Measurements from ENCODE around the gene COMTD1.
A peak's percentile ranks its signal among the peaks of the same experiment; 100 is the strongest.

The COMTD1 gene

DNA sequence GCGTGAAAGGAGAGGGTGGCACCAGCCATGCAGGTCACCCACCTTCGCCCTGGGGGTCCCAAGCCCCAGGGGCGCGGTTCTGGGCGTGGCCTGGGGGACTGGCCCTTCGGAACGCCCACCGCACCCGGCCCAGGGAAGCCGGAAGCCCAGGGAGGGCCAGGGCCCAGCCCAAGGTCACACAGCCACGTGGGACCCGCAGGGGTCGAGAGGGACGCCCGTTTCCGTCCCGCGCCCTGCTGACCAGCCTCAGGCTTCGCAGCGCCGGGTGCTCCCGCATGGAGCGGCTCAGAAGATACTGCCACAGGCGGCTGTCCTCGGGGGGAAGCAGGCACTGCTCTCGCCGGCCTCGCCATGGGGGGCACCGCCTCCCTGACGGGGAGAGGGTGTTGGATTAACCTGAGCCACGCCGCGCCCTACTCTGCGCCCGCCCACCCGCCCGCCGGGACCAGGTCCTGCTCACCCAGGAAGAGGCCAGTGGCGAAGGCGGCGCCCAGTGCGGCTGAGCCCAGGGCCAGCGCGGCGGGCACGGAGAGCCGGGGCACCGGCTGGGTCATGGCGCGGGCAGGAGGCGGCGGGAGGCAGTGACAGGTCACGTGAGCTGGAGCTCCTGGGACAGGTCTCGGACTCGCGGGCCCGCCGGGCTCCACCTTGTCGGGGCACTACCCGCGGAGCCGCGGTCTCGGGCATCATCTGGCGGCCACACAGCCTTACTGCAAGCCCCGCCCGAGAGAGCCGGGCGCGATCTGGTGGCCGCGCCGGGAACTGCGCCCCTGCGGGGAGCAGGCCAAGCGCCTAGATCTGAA is at the start of gene COMTD1:
TSS of gene COMTD1 (minus strand) at position 583 of the 803 bp plus-strand sequence. CDS start at position 554, 29 bp downstream.
- peak; percentile 87 for DNase-seq (ENCODE audit: low spot score)

DNA sequence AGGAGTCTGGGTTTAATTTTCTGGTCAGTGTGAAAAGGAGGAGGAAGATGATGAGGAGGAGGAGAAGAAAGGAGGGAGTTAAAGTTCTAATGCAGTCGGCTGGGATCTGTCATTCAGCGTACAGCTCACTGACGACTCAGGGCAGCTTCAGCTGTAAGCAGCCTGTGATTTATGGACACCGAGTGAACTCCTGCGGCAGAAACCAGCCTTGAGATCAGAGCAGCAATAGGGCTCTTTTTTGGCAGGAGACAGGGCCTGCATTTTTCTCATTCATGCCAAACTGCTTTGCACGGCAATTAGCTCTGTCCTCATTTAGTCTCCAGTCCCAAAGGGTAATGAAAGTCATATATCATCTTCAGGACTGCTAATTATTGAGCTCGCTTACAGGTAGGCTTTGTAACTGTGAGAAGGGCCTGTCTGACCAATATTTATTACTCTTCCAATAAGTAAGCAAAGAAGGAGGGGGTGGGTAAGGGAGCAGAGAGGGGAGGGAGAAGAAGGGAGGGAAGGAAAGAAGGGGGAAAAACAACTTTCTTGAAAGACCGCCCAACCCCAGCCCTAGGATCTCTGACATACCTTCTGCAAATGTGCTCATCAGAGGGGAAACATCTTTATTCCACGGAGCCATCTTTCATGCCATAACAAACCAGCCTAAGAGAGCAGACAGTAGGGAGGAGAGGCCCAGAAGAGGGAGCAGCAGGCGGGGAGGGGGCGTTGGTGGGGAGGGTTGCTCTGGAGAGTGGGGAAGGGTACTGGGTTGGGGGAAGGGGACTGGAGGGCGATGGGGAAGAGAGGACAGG is 48.1 kb upstream of the COMTD1 start:
- no peak for DNase-seq (ENCODE audit: low spot score)

DNA sequence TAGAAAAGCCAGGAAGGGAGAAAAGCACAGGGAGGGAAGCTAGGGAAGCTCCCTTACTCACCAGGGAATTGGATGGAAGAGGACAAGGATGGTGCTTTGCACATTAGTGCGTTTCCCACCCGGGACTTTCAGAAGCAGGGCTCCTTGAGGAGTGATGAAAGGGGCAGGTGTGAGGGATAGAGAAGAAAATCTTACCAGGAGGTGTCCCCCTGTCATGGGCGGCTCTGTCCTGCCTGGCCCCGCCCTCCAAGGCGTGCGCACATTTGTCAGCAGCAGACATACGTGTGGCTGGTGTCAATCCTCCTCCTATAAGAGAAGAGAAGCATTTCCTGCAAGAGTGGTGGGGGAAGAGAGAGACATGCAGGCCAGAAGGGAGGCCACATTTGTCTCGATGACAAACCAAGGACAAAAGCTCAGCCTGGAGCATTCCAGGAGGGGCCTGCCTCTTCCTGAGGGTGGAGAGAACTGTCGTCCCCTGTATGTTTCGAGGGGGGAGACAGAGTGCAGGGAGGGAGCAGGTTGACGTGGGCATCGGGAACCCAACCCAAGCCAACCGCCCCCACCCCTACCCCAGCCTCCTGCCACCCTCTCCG is 47.4 kb upstream of the COMTD1 start:
- no peak for DNase-seq (ENCODE audit: low spot score)

DNA sequence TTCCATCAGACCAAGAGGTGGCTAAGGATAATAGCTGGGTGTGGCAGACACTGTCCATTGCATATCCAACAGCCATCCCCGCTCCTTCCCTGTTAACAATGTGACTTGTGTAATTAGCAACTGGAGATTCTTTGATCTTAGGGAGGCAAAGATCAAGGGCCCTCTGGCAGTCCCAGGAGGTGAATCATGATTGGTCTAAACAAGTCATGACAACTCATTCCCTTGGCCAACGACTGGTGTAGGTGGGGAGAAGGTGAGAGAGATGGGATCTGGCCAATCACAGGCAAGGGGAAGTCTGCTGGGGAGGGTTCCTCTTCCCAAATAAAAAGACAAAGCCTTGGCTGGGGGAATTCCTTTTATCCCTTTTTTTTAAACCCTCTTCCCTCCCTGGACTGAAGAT is 46.2 kb upstream of the COMTD1 start:
- no peak for DNase-seq (ENCODE audit: low spot score)

DNA sequence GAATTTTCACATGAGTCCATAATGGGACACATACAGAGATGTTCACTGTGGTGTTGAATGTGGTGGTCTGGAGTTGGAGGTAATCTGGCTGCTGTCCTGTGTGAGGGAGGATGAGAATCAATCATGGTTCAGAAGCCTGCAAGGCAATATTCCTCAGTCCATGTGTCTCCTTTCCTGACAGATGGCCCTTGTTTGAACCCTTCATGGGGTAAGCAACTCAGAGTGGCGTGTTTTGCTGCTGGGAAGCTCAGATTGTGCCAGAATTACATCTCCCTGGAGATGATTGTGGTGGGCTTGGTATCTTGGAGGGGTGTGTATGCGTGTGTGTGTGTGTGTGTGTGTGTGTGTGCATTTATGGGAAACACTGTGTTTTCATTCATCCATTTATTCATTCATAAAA is 44.5 kb upstream of the COMTD1 start:
- no peak for DNase-seq (ENCODE audit: low spot score)

DNA sequence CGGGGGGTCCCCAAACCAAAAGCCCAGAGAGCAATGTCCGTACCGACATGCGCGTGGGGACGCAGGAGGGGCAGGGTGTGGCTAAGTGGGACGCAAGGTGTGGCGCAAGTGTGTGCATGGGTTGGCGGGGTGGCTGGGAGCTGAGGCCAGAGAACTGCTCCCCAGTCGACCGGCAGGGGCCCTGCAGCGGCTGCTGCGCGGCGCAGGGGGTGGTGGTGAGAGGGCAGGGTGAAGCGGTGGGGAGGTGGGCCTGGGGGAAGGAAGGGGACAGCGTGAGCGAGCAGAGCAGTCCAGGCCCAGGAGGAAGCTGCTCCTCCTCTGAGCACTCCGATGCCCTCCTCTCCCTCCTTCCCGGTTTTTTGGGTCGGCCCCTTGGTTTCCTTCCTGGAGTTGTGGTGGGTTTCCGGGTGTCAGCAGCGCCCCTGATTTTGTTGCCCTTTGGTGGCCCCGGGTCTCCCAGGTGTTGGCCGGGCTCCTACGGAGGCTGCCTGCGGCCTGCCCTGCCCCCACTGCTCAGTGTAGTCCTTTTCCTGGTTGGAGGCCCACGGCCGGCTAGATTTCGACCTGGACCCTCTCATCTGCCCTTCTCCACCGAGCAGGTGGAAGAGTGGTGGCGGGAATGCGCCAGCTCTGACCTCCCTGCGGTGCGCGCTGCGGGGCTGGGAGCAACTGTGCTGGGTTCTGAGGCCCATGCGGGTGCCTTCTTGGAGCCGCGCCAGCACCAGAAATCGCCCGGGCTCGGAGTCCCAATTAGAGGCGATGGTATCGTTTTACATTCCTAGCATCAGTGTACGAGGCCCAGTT is 40.5 kb upstream of the COMTD1 start:
- no peak for DNase-seq (ENCODE audit: low spot score)

DNA sequence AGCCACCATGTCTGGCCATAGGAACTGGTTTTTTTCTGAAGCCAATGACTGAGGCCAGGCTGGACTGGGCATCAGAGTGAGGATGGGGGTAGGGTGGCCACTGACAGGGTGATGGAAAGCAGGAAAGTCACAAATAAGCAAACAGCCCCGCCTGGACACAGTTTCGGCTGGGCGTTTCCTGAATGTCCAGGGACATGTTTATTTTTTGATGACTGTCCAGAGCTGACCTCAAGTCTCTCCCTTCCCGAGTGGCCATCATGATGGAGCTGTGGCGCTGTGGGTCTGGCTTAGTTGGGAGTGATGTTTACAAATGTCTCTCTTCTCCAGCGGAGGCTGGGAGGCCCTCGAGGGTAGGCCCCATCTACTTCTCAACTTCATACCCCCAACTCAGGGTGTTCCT is 37.1 kb upstream of the COMTD1 start:
- no peak for DNase-seq (ENCODE audit: low spot score)

DNA sequence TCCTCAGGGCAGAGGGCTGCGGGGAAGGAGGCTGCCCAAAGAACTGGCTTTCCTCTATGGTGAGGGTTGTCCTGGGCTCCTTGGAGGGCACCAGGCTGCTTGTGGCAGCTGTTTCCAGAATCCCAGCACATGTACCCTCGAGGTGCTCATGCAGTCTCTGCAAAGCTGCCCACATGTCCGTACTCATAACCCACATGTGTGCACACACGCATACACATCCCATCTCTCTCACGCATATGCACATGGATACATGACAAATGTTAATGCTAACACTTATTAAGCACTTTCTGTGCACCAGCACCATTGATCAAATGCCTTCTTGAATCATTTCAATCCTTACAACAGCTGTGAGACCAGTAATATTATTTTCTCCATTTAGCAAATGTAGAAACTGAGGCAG is 36.3 kb upstream of the COMTD1 start:
- no peak for DNase-seq (ENCODE audit: low spot score)

DNA sequence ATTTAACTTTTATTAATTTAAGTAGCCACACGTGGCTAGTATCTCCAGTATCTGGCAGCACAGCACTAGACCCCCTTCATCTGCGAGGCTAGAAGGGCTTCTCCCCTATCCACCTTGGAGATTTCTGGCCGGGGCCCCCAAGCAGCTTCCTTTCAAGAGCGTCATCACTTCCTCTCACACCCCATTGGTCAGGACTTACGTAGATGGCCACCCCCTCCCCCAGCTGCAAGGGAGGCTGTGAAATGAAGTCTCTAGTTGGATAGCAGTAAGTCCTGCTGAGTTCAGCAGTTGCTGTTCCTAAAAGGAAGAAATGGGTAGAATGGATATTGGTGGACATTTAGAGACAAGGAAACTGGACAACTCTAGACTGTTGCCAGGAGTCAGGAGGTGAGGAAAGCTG is 33.8 kb upstream of the COMTD1 start:
- DNase-seq (ENCODE audit: low spot score) = no peak

DNA sequence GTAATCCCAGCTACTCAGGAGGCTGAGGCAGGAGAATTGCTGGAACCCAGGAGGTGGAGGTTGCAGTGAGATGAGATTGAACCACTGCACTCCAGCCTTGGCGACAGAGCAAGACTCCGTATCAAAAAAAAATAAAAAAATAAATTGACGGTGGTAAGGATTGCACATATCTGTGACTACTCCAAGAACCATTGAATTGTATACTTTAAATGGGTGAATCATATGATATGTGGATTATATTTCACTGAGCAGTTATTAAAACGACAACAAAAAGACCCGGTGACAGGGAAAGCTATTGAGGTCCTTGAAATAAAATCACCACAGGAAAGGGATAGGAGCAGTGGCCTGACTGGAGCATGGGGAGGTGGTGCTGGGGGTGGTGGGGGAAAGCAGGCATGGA is 31.2 kb upstream of the COMTD1 start:
- DNase-seq (ENCODE audit: low spot score) = no peak

DNA sequence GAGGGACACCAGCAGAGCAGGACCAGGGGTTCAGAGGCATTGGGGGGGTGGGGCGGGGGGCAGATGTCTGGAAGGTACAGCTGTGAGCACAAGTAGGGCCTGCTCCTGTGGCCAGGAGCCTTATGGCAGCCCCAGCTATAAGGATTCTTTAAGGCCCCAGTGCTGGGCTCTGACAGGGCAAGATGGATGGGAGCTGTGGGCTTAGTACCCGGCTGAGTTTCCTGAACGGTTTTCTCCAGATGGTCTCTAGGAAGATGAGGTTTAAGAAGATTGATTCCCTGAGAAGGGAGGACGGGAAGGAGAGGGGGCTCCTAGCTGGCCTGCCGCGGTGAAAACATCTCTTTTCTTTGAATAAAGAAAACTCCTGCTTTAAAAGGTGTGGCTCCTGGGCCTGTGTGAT is 30.1 kb upstream of the COMTD1 start:
- no peak for DNase-seq (ENCODE audit: low spot score)

DNA sequence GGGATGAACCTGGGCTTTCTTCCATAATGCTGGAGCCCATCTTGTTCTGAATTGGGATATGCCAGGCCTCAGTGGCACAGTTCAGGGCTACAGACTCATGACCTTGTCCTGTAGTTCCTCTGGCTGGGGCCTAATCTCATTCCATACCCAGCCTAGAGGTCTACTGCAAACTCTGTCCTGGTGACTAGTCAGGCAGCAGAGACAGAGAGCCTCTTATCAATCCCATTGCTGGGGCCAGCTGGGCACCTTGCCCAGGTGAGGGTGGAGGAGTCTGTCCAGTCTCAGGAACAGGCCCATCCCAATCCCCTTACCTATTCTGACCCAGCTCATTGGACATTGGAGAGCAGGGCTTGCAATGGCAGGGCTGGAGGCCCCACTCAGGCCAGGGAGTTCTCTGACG is 28.0 kb upstream of the COMTD1 start:
- no peak for DNase-seq (ENCODE audit: low spot score)

DNA sequence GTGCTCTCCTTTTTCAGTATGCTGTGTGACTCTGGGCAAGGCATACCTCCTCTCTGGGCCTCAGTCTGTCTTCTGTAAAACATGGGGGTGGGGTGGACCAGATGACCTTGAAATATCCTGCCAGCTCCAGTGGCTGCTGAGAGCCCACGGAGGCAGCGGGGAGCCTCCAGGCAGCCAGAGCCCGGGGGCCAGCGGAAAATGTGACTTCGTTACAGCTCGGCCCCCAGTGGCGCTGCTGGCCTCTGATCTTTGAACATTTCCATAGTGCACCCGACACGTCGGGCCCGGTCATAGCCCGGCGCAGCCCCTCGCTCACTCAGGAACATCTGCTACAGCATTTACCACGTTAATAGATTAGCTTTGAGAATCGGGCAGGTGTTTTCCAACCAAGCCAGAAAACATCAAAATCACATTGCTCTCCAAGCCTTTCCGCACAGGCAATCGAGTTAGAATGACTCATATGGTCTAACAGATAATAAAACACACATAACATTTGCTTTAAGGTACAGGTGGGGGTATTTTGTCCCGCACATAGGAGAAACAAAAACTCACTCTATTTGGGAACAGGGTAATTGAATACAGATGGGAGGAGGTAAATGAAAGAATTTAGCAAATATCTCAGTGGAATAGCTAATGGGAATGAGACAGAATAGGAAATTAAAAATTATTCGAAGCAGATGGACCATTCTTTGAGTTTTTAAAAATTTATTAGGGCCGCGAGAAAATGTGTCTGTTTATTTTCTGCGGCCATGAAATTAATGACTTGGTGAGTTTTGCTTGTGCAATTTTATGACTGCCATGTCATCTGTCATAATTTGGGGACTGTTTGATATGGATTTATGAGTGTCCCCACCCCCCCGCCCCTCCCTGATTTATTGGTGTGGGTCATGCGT is 26.3 kb upstream of the COMTD1 start:
- DNase-seq (ENCODE audit: low spot score) = no peak

DNA sequence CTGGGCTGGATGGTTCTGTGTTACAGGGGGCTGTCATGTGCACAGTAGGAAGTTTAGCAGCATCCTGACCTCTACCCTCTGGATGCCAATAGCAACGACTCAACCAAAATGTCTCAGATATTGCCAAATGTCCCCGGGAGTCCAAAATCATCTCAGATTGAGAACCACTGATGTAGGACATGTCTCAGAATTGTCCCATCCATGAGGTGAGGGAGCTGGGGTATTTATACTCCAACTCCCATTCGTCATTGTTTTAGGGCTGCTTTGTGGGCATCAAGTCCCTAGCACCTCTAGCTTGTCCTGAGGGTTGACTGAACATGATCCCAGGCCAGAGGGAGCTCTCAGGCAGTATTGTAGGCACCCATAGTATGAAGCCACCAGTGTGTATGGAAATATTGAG is 25.2 kb upstream of the COMTD1 start:
- DNase-seq (ENCODE audit: low spot score) = no peak

DNA sequence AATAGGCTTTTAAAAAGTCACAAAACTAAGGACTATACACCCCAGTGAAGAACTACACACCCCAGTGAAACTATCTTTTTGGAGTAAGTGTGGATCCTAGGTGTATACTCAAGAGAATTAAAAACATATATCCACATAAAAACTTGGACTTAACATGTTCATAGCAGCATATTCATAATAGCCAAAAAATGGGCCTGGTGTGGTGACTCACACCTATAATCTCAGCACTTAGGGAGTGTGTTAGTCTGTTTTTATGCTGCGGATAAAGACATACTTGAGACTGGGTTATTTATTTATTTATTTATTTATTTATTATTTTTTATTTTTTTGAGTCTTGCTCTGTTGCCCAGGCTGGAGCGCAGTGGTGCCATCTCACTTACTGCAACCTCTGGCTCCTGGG is 19.0 kb upstream of the COMTD1 start:
- DNase-seq (ENCODE audit: low spot score) = no peak

DNA sequence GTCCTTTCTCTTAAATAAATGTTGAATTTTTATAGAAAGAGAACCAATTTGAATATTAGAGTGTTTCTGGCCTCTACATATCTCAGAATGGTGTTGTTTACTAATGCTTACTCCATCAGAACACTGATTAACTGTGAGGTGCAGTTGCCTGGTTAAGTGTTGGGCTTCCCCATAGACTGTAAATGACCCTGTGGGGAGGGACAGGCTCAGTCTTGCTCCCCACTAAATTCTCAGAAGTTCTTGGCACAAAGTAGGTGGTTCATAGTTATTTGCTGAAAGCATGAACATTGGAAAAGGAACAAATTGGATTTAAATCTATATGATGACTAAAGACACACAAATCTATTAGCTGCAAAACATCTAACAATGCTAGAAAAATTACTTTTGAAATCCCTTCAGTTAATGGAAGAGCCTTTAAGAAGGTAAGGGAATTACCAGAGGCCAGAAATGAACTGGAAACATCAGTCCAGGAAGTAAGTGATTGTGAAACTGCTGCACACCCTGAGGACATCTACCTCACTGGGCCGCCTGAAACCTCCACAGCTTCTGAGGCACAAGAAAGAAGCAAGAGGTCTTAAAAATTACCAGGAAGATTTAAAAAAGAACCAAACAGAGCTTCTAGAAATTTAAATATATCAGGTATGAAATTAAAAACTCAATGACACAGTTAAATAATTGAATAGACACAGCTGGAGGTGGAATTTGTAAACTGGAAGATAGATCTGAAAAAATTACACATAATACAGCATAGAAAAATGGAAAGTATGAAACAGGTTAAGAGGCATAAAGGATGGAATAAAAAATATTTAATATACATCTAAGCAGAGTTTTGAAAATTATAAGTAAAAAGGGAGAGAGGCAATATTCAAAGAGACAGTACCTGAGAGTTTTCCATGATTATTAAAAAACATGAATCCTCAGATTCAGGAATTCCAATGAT is 17.8 kb upstream of the COMTD1 start:
- DNase-seq (ENCODE audit: low spot score) = no peak

DNA sequence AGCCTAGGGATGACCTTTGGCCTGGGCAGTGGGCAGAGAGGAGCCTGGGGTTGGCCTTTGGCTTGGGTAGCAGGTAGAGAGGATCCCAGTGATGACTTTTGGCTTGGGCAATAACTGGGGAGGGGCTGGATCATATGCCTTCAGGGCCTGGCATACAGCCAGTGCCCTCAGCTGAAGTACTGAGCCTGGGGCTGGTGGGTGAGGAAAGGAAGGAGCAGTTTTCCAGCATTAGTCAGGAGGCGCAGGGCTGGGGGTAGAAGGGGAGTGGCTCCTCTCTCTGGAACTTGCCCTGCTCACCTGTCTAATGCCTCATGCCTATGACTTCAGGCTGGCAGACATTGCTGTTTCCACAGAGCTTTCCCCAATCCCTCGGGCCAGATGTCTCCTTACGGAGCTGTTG is 15.2 kb upstream of the COMTD1 start:
- DNase-seq (ENCODE audit: low spot score) = no peak

DNA sequence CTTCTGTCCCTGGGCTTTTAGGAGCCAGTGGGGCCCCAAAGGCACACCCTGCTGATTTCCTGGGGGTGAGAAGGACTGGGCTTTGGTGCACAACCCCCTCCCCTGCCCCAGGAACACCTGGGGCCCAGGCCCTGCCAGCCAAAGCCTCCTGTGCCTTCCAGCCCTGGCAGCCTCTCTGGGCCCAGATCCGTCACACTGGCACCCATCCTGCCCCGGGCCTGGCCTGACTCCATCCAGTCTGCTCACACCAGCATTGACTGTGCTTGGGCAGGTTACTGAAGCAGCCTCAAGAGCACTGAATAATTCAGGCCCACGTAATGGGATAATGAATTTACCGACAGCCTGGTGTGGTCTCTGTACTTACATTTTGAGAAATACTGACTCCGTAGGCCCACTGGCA is 12.0 kb upstream of the COMTD1 start:
- DNase-seq (ENCODE audit: low spot score) = no peak

DNA sequence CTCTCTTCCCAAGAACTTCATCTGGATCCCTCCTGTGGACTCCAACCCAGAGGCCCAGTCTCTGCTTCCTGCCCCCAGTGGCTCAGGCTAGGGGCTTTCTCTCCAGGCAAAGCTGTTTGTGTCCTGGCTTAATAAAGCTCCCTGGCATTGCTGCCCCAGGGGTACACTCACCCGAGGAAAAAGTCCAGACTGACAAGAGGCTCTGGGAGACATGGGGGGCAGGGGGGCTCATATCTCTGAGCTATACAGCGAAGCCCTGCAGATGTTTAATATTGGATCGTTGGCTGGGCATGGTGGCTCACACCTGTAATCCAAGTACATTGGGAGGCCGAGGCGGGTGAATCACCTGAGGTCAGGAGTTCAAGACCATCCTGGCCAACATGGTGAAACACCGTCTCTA is 10.7 kb upstream of the COMTD1 start:
- DNase-seq (ENCODE audit: low spot score) = no peak
